GM19397 (cell line): ENCODE measurements around the gene NTMT2.
"Not testable (repeated sequence)": the region's sequence is repeated elsewhere in the genome, so short reads cannot be mapped to it uniquely, and the experiment has no call there.

ENCODE experiments used
- ATAC-seq: cut with Tn5 transposase; IDR thresholded peaks from one replicate; pipeline ENCODE4 v1.9.1; 2021; ENCODE audit warnings: mild to moderate bottlenecking, moderate library complexity; ENCODE audit not compliant: unreplicated experiment

The NTMT2 gene

DNA sequence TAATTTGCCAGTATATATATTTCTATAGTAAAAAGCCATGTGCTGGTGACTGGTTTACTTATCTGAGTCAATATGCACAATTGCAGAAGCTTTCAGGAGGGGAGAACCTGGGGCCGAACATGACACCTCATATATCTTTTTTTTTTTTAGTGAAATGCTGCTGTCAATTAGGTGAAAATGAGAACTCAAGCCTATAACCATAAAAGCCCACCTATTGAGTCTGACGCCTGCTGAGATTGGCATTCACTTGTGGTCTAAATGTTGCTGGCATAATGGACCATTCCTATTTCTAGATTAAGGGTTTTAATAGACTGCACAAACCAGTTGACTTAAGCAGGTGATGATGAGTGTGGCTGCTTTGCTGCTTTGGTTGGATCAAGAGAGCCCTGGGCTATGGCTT lies 10.8 kb downstream of the NTMT2 start:
- no peak for ATAC-seq

DNA sequence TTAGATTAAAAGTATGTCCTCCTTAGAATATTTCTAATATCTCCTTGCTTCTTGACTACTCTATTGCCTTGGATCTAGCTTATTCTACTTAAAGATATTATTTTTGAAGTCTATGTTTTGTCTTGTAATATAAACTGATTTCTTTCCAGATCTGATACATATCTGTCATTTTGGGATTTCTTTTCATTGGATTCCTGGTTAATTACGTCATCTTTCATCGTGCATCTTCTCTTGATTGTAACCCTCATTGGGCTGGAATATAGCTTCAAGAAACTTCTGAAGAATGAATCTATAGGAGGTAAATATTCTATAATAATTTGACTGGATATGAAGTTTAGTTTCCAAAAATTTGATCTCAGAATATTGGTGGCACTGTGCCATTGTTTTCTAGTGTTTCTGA lies 12.1 kb downstream of the NTMT2 start:
- ATAC-seq, result no peak

- ATAC-seq, result no peak
Observed at GRCh38 chr1:170162459-170163246, 16.9 kb downstream of the NTMT2 start.

- ATAC-seq, result no peak
Observed at GRCh38 chr1:170164103-170164763, 18.5 kb downstream of the NTMT2 start.

GRCh38 chr1:170166518-170167180 lies 20.9 kb downstream of the NTMT2 start:
- no peak for ATAC-seq

- ATAC-seq, result no peak
Observed at GRCh38 chr1:170168265-170168664, 22.5 kb downstream of the NTMT2 start.

DNA sequence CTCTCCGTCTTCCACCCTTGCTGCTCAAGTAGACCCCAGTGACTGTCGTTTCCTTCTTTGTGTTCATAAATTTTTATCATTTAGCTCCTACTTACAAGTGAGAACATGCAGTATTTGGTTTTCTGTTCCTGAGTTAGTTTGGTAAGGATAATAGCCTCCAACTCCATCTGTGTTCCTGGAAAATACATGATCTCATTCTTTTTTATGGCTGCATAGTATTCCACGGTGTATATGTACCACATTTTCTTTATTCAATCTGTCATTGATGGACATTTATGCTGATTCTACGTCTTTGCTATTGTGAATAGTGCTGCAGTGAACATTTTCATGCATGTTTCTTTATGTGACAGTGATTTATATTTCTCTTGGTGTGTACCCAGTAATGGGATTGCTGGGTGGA lies 24.8 kb downstream of the NTMT2 start:
- not testable (repeated sequence) for ATAC-seq

GRCh38 chr1:170174395-170174794 lies 28.6 kb downstream of the NTMT2 start:
- ATAC-seq, result no peak

DNA sequence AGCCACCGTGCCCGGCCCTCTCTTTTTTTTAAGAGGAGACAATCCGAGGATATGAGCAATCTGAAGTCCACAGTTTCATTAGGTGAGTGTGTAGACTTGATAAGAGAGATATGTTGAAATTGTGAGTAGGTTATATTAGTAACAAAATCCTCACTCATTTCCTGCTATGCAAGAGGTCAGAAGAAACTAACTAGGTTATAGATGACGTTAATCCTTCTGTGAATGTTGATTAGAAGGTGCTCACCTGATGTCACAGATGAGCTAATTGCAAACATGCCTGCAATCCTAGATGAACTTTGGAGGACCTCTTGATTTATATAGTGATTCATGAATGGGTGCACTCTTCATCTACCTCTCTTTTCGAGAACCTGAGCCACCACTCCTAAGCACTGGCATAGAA lies 29.3 kb downstream of the NTMT2 start:
- no peak for ATAC-seq

- ATAC-seq, result no peak
Observed at GRCh38 chr1:170175484-170175883, 29.7 kb downstream of the NTMT2 start.

GRCh38 chr1:170176772-170177171 lies 31.0 kb downstream of the NTMT2 start:
- no peak for ATAC-seq

DNA sequence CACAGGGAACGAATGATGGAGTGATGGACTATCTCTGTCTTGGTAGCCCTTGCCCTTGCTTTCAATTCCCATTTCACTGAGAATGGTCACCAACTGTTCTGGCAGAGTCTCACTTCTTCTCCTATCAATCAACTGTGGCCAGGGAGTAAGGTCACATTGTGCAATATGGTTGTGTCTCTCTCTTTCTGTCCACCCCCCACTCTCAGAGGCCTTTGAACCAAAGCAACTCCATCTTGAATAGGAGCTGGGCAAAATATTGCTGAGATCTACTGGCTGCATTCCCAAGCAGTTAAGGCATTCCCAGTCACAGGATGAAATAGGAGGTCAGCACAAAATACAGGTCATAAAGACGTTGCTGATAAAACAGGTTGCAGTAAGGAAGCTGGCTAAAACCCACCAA lies 36.7 kb downstream of the NTMT2 start:
- ATAC-seq, result no peak

DNA sequence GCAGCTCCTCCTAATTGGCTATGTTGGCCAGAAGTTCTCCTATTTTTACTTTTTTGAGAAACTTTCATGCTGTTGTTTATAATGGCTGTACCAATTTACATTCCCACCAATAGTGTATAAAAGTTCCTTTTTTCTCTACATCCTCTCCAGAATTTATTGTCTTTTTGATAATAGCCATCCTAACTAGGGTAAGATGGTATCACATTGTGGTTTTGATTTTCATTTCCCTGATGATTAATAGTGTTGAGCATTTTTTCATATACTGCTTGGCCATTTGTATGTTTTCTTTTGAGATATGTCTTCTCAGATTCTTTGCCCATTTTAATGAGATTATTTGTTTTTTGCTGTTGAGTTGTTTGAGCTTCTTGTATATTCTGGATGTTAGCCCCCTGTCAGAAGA lies 46.8 kb downstream of the NTMT2 start:
- ATAC-seq, result no peak

GRCh38 chr1:170194451-170194850 lies 48.7 kb downstream of the NTMT2 start:
- ATAC-seq, result no peak

DNA sequence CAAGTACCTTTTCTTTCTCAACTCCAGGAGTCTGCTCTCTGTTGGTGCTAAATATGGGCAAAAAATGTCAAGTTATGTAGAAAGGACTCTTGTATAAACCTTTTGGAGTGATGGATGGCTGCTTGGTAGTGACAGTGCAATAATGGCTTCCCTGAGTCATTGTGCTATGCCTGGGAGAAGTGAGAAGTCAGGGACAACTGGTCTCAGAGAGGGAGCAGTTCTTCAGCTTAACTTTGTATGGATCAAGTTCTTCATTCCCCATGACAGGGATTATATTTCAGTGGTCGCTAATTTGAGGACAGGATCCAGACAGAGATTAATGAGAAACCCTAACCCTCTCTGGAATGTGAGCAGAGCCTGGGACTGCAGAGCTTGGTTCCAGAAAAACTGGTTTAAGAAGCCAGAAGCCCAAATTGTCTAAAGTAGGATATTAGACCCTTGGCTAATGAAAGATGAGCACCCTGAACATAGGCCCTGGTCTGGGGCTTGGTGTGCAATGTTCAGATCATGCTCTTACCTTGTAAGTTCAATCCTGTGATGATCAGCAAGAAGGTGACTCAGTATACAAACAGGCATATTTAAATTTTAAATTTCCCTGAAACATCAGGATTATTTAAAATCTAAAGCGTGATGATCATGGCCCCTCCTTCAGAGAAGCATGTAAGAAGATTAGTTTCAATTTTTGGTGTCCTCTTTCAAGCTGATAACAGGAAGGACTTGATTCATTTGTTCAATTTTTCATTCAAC lies 50.9 kb downstream of the NTMT2 start:
- no peak for ATAC-seq

DNA sequence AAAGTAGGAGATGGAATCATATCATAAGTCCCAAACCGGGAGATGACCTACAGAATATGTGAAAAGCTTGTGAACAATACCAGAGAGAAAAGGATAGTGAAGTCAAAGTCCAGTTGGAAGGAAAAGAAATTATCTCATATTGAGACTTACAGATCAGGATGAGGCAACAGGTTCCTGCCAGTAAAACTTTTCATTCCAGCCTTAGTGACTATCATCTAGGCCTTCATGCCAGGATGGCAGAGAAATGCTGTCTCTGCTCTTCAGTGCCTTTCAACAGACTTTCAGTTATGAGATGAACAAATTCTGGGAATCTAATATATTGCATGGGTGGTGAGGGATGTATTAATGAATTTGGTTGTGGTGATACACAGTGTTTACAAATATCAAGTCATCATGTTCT lies 52.3 kb downstream of the NTMT2 start:
- no peak for ATAC-seq

GRCh38 chr1:170198584-170198983 lies 52.8 kb downstream of the NTMT2 start:
- no peak for ATAC-seq

DNA sequence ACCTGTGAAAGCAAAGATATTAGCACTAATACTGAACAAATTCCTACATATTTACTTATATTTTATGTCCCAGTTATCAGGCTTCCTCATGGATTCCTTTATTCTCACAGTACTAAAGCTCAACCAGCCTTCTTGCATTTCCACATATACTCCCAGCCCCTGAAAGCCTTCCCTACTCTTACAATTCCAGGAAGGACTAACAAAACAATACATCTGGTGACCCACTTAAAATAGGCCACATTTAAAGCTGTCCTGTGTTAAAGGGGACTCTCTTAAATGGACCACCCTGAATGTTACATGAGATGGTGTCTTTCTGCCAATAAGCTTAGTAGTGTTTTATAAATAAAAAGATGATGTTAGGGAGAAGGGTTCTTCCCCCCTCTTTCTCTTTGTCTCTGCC lies 54.4 kb downstream of the NTMT2 start:
- ATAC-seq, result no peak

DNA sequence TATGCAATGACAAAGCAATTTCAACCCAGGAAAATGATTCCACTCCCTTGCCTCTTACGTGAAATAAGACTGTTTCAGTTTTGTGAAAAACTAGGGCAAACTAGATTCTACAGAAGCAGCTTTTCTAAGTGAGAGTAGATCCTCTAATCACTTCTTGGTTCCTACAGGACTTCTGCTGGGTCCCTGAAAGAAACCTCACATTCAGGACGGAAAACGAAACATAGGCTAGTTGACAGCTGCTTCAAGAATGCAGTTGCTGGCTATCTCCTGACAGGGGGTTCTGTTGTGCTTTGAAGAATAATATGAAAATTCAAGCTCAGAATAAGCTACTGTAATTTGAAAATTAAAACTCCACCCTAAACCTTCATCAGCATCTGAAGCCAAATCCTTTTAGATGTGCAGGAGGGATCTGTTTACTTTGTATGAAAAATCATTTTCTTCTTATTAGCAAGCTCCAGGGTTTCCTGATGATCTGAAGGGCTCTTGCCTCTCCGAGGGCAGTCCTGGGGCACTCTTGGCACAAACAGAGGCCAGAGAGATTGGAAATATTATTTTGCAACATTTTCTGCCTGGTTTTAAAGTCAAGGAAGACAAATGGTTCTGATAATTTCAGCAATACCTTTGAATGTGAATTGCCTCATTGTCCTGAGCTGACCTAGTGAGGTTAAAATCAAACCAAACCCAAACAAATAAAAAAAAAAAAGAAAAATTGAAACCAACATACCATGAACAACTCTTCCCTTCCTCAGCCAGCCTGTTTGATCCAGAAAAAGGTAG lies 55.0 kb downstream of the NTMT2 start:
- no peak for ATAC-seq

DNA sequence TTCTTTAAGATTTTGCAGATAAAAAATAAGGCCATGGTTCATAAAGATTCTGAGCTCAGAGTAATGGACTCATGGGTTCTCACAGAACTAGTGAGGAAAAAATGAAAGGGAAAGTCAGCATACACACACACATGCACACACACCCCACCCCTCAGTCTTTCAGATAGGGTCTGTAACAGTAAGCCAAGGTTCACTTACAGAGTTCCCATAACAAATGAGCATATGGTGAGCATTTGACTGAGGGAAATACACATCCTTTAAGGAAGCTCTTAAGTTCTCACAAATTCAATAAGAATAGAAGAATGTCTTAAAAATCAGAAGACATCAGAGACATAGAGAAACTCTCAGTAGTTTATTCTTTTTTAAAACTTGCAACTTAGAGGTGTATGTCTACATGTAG lies 57.9 kb downstream of the NTMT2 start:
- ATAC-seq, result no peak

GRCh38 chr1:170204121-170204520 lies 58.4 kb downstream of the NTMT2 start:
- ATAC-seq, result no peak
